Mesendoderm (in vitro differentiated cells): ENCODE data around the gene FMNL3.

Experiments used
- DNase-seq: peaks from one replicate; pipeline ENCODE4 v3.0.0; 2013
- H2AK5ac ChIP-seq: 2 replicates; pipeline ENCODE4 v1.6.1; 2013; ENCODE audit warnings: low read length, inconsistent platforms
- H2BK120ac ChIP-seq: 2 replicates; pipeline ENCODE4 v1.6.1; 2013; ENCODE audit warnings: low read depth, mild to moderate bottlenecking, low read length, moderate library complexity, mixed read lengths
- H2BK15ac ChIP-seq: replicated peaks from 2 replicates; pipeline ENCODE4 v1.6.1; 2013; ENCODE audit warnings: low read depth, mild to moderate bottlenecking, moderate library complexity
- H2BK5ac ChIP-seq: 2 replicates; pipeline ENCODE4 v1.6.1; 2013; ENCODE audit warnings: low read length, inconsistent platforms
- H3K18ac ChIP-seq: 2 replicates; pipeline ENCODE4 v1.6.1; 2013; ENCODE audit warnings: mild to moderate bottlenecking, low read length, mixed read lengths
- H3K23ac ChIP-seq: one replicate; pipeline ENCODE4 v1.6.1; 2013; ENCODE audit warnings: low read length
- H3K27ac ChIP-seq: 2 replicates; pipeline ENCODE4 v1.5.1; 2013; ENCODE audit warnings: low read depth, mild to moderate bottlenecking, inconsistent platforms, low read length, moderate library complexity
- H3K27me3 ChIP-seq: 2 replicates; pipeline ENCODE4 v1.6.1; 2013; ENCODE audit warnings: low read length, control low read depth, mild to moderate bottlenecking, inconsistent platforms; ENCODE audit not compliant: insufficient read depth, poor library complexity
- H3K36me3 ChIP-seq: 2 replicates; pipeline ENCODE4 v1.6.1; 2013; ENCODE audit warnings: low read length, inconsistent platforms; ENCODE audit not compliant: control insufficient read depth, insufficient read depth
- H3K4ac ChIP-seq: one replicate; pipeline ENCODE4 v1.6.1; 2013; ENCODE audit warnings: low read depth, mild to moderate bottlenecking, low read length, moderate library complexity
- H3K4me1 ChIP-seq: 2 replicates; pipeline ENCODE4 v1.6.1; 2013; ENCODE audit warnings: low read depth, low read length, inconsistent platforms; ENCODE audit not compliant: control insufficient read depth
- H3K4me2 ChIP-seq: 2 replicates; pipeline ENCODE4 v1.6.1; 2013; ENCODE audit warnings: low read length
- H3K4me3 ChIP-seq: 2 replicates; pipeline ENCODE4 v1.5.1; 2013; ENCODE audit warnings: mild to moderate bottlenecking, low read length
- H3K56ac ChIP-seq: one replicate; pipeline ENCODE4 v1.6.1; 2013; ENCODE audit warnings: low read length
- H3K79me1 ChIP-seq: 2 replicates; pipeline ENCODE4 v1.6.1; 2013; ENCODE audit warnings: low read length, inconsistent platforms
- H3K79me2 ChIP-seq: 2 replicates; pipeline ENCODE4 v1.6.1; 2013; ENCODE audit warnings: mild to moderate bottlenecking, low read length; ENCODE audit not compliant: control insufficient read depth, insufficient read depth
- H3K9ac ChIP-seq: 2 replicates; pipeline ENCODE4 v1.6.1; 2013; ENCODE audit warnings: low read length, inconsistent platforms
- H4K5ac ChIP-seq: one replicate; pipeline ENCODE4 v1.6.1; 2013; ENCODE audit warnings: low read length
- H4K8ac ChIP-seq: one replicate; pipeline ENCODE4 v1.6.1; 2013; ENCODE audit warnings: low read depth, mild to moderate bottlenecking, control low read depth, low read length, moderate library complexity
- WGBS: extraction: QIAGEN DNeasy Blood & Tissue Kit; methylation state at CpG from one replicate; pipeline ENCODE4 v1.1.7; 2013; ENCODE audit warnings: low lambda C conversion rate, missing lambda C conversion rate; ENCODE audit not compliant: insufficient coverage; ENCODE audit errors: extremely low coverage; 5-methylcytosine and 5-hydroxymethylcytosine counted together

Gene FMNL3

GRCh38 chr12:49635656-49636055 lies 71.5 kb downstream of the FMNL3 start:
- H3K4me3 ChIP-seq = no peak overlapping the region

GRCh38 chr12:49635036-49635435 lies 72.2 kb downstream of the FMNL3 start:
- no peak overlapping the region for H2BK15ac ChIP-seq
- no peak overlapping the region for H3K4me2 ChIP-seq
- no peak for DNase-seq
- no peaks in the 10 kb centered on the region for H3K27me3 ChIP-seq
- no peak overlapping the region for H3K9ac ChIP-seq
- no peak overlapping the region for H3K4ac ChIP-seq
- peaks cover 8% of the 10 kb centered on the region for H3K4me1 ChIP-seq
- no peak overlapping the region for H3K27ac ChIP-seq
- H3K79me1 ChIP-seq = no peaks in the 10 kb centered on the region
- no peaks in the 10 kb centered on the region for H3K79me2 ChIP-seq
- no peak overlapping the region for H2AK5ac ChIP-seq
- no peak overlapping the region for H2BK5ac ChIP-seq
- H2BK120ac ChIP-seq = no peak overlapping the region
- no peak overlapping the region for H4K8ac ChIP-seq
- no peak overlapping the region for H3K56ac ChIP-seq
- H3K36me3 ChIP-seq = no peaks in the 10 kb centered on the region
- WGBS = no CpG with 5 or more reads among the region's 9 CpGs
- no peak overlapping the region for H4K5ac ChIP-seq
- no peak overlapping the region for H3K4me3 ChIP-seq
- H3K23ac ChIP-seq = no peak overlapping the region
- H3K18ac ChIP-seq = no peak overlapping the region

More at GRCh38 chr12:49635656-49636055, 71.5 kb downstream of the FMNL3 start:
- Histone ChIP-seq H2BK5ac (no peak overlapping the region), H4K8ac (no peak overlapping the region), H2AK5ac (no peak overlapping the region), H3K4me1 (peaks cover 8% of the 10 kb centered on the region), H4K5ac (no peak overlapping the region), H3K56ac (no peak overlapping the region), H3K23ac (no peak overlapping the region), H3K27me3 (no peaks in the 10 kb centered on the region), H2BK15ac (no peak overlapping the region), H2BK120ac (no peak overlapping the region), H3K9ac (no peak overlapping the region), H3K79me1 (no peaks in the 10 kb centered on the region), H3K79me2 (no peaks in the 10 kb centered on the region), H3K18ac (no peak overlapping the region), H3K4ac (no peak overlapping the region), H3K27ac (no peak overlapping the region), H3K4me2 (no peak overlapping the region), H3K36me3 (no peaks in the 10 kb centered on the region)
- DNase-seq = no peak
- no CpG with 5 or more reads among the region's 4 CpGs for WGBS

- WGBS = no CpG with 5 or more reads among the region's 2 CpGs
- H3K4me1 ChIP-seq = peaks cover 8% of the 10 kb centered on the region
Observed at GRCh38 chr12:49633703-49634345, 73.4 kb downstream of the FMNL3 start.

GRCh38 chr12:49632986-49633702 lies 74.1 kb downstream of the FMNL3 start:
- H3K4me2 ChIP-seq = no peak overlapping the region
- H3K23ac ChIP-seq = no peak overlapping the region
- H3K56ac ChIP-seq = no peak overlapping the region
- H2BK120ac ChIP-seq = no peak overlapping the region
- H4K5ac ChIP-seq = no peak overlapping the region
- no peaks in the 10 kb centered on the region for H3K79me1 ChIP-seq
- H3K36me3 ChIP-seq = no peaks in the 10 kb centered on the region
- no peak overlapping the region for H2BK15ac ChIP-seq
- no peak overlapping the region for H3K18ac ChIP-seq
- no peaks in the 10 kb centered on the region for H3K79me2 ChIP-seq
- H3K27ac ChIP-seq = no peak overlapping the region
- no peak overlapping the region for H4K8ac ChIP-seq
- H3K27me3 ChIP-seq = no peaks in the 10 kb centered on the region
- H3K4me3 ChIP-seq = no peak overlapping the region
- no peak overlapping the region for H2AK5ac ChIP-seq
- H3K9ac ChIP-seq = no peak overlapping the region
- H3K4ac ChIP-seq = no peak overlapping the region
- no peak for DNase-seq
- no peak overlapping the region for H2BK5ac ChIP-seq
- peaks cover 8% of the 10 kb centered on the region for H3K4me1 ChIP-seq
- WGBS = no CpG with 5 or more reads among the region's 8 CpGs

More at GRCh38 chr12:49633703-49634345, 73.4 kb downstream of the FMNL3 start:
- Histone ChIP-seq H3K4me3 (no peak overlapping the region), H3K56ac (no peak overlapping the region), H3K79me1 (no peaks in the 10 kb centered on the region), H3K27me3 (no peaks in the 10 kb centered on the region), H3K36me3 (no peaks in the 10 kb centered on the region), H3K4ac (no peak overlapping the region), H3K79me2 (no peaks in the 10 kb centered on the region), H2BK120ac (no peak overlapping the region), H4K8ac (no peak overlapping the region), H2AK5ac (no peak overlapping the region), H4K5ac (no peak overlapping the region), H2BK15ac (no peak overlapping the region), H2BK5ac (no peak overlapping the region), H3K27ac (no peak overlapping the region), H3K4me2 (no peak overlapping the region), H3K23ac (no peak overlapping the region), H3K9ac (no peak overlapping the region), H3K18ac (no peak overlapping the region)
- no peak for DNase-seq

GRCh38 chr12:49632401-49632800 lies 74.8 kb downstream of the FMNL3 start:
- Histone ChIP-seq H2BK120ac (no peak overlapping the region), H3K4me2 (no peak overlapping the region), H3K56ac (no peak overlapping the region), H3K18ac (no peak overlapping the region), H3K27ac (no peak overlapping the region), H2BK15ac (no peak overlapping the region), H3K27me3 (no peaks in the 10 kb centered on the region), H3K4ac (no peak overlapping the region), H3K4me1 (peaks cover 5% of the 10 kb centered on the region), H3K9ac (no peak overlapping the region), H2AK5ac (no peak overlapping the region), H3K4me3 (no peak overlapping the region), H3K23ac (no peak overlapping the region), H4K8ac (no peak overlapping the region), H3K79me1 (no peaks in the 10 kb centered on the region), H4K5ac (no peak overlapping the region), H3K79me2 (no peaks in the 10 kb centered on the region), H3K36me3 (no peaks in the 10 kb centered on the region), H2BK5ac (no peak overlapping the region)
- WGBS = no CpG with 5 or more reads among the region's 9 CpGs
- no peak for DNase-seq
